B cell (primary cell): ENCODE measurements around the gene TAS1R1. TPM values are rescaled to one million over a fixed set of nuclear protein-coding genes. Genes with fewer than 3 reads are reported as not detected.
A peak's percentile ranks its signal among the peaks of the same experiment; 100 is the strongest.

Source experiments
- ATAC-seq: fragments of 200-7000 bp; cut with Tn5 transposase; one replicate; pipeline ENCODE4 v1.10.0; 2021; ENCODE audit warnings: low read depth, mild to moderate bottlenecking, moderate number of reproducible peaks, moderate library complexity
- CTCF ChIA-PET: fragments of 350-600 bp; sonication (Branson Sonifier 250); formaldehyde crosslinking; loops from one replicate; lab custom pipeline; 2021; ENCODE audit warnings: antibody characterized with exemption, inconsistent platforms; lab: Charles Lee
- POLR2A ChIA-PET: fragments of 350-600 bp; sonication (Branson Sonifier 250); formaldehyde crosslinking; loops from one replicate; lab custom pipeline; 2021; ENCODE audit warnings: antibody characterized with exemption; lab: Charles Lee
- DNase-seq: peaks from one replicate; pipeline ENCODE4 v3.0.0; 2013
- H2AFZ ChIP-seq: 2 replicates; pipeline ENCODE4 v1.6.1; 2012; ENCODE audit warnings: mild to moderate bottlenecking, low read depth, low read length; ENCODE audit not compliant: insufficient read depth, poor library complexity, severe bottlenecking
- H3K27ac ChIP-seq, 2 donors: 1 replicate in 1 of 2; 2 replicates in 1 of 2; pipeline ENCODE4 v1.5.1; 2012 to 2013; ENCODE audit warnings: low read length in 2 of 2, mild to moderate bottlenecking in 2 of 2, moderate library complexity in 1 of 2
- H3K27me3 ChIP-seq, 4 experiments: fragments of 200-600 bp in 1 of 4; sonication (generic) in 1 of 4; replicated peaks in 1 of 4; 1 replicate in 2 of 4; 2 replicates in 2 of 4; pipeline versions ENCODE4 v1.6.1 to v1.7.0; 2013 to 2016; ENCODE audit warnings: low read length in 3 of 4, mild to moderate bottlenecking in 2 of 4, mixed read lengths in 1 of 4, moderate library complexity in 1 of 4; ENCODE audit not compliant: insufficient read depth in 4 of 4, control insufficient read depth in 3 of 4; ENCODE audit errors: control extremely low read depth in 1 of 4
- H3K36me3 ChIP-seq, 2 experiments: replicated peaks in 1 of 2; 1 replicate in 1 of 2; 2 replicates in 1 of 2; pipeline versions ENCODE4 v1.6.1 to v1.7.1; 2013; ENCODE audit warnings: low read length in 1 of 2; ENCODE audit not compliant: insufficient read depth in 2 of 2, control insufficient read depth in 1 of 2; ENCODE audit errors: control extremely low read depth in 1 of 2, extremely low read depth in 1 of 2
- H3K4me1 ChIP-seq, 2 donors: fragments of 200-600 bp in 1 of 2; sonication (generic) in 1 of 2; 1 replicate in 1 of 2; 2 replicates in 1 of 2; pipeline versions ENCODE4 v1.5.1 to v1.6.1; 2013 to 2017; ENCODE audit warnings: low read length in 2 of 2; ENCODE audit not compliant: control insufficient read depth in 2 of 2, insufficient read depth in 2 of 2
- H3K4me2 ChIP-seq: replicated peaks from 2 replicates; pipeline ENCODE3; 2012; ENCODE audit warnings: mild to moderate bottlenecking, low read depth, low read length; ENCODE audit not compliant: poor library complexity, severe bottlenecking
- H3K4me3 ChIP-seq, 5 experiments: fragments of 200-600 bp in 1 of 5; sonication (generic) in 1 of 5; 1 replicate in 3 of 5; 2 replicates in 2 of 5; pipeline versions ENCODE4 v1.5.1 to v1.7.0; 2011 to 2016; ENCODE audit warnings: low read length in 4 of 5, mild to moderate bottlenecking in 4 of 5, low read depth in 2 of 5, control low read depth in 1 of 5, moderate library complexity in 1 of 5; ENCODE audit not compliant: insufficient read depth in 1 of 5; ENCODE audit errors: control extremely low read depth in 1 of 5, extremely low read depth in 1 of 5
- H3K79me2 ChIP-seq: fragments of 200-600 bp; sonication (generic); one replicate; pipeline ENCODE4 v1.6.0; 2016; ENCODE audit warnings: low read length; ENCODE audit not compliant: control insufficient read depth, insufficient read depth
- H3K9ac ChIP-seq: fragments of 200-600 bp; sonication (generic); 2 replicates; pipeline ENCODE4 v1.6.1; 2017; ENCODE audit warnings: mild to moderate bottlenecking, low read length, moderate library complexity
- H3K9me3 ChIP-seq, 3 donors: one replicate each; pipeline versions ENCODE4 v1.6.1 to v1.7.1; 2013; ENCODE audit warnings: low read length in 2 of 3; ENCODE audit not compliant: control insufficient read depth in 2 of 3, insufficient read depth in 1 of 3; ENCODE audit errors: control extremely low read depth in 1 of 3
- H4K20me1 ChIP-seq: 2 replicates; pipeline ENCODE4 v1.6.0; 2012; ENCODE audit warnings: mild to moderate bottlenecking, low read length; ENCODE audit not compliant: insufficient read depth, control insufficient read depth, poor library complexity, severe bottlenecking
- H3K27ac Mint-ChIP-seq: one replicate; pipeline ENCODE4 v1.8.0; 2021; ENCODE audit warnings: mixed read lengths
- H3K27me3 Mint-ChIP-seq: one replicate; pipeline ENCODE4 v1.8.0; 2021; ENCODE audit warnings: mixed read lengths
- H3K4me1 Mint-ChIP-seq: one replicate; pipeline ENCODE4 v1.8.0; 2021; ENCODE audit warnings: mixed read lengths
- H3K4me3 Mint-ChIP-seq: one replicate; pipeline ENCODE4 v1.8.0; 2021; ENCODE audit warnings: mixed read lengths
- H3K9me3 Mint-ChIP-seq: one replicate; pipeline ENCODE4 v1.8.0; 2022; ENCODE audit warnings: mixed read lengths; ENCODE audit not compliant: insufficient read depth
- CTCF ChIP-seq: fragments of 200-600 bp; IDR thresholded peaks from one replicate; pipeline ENCODE4 v1.8.0; 2022; ENCODE audit warnings: antibody characterized with exemption, mild to moderate bottlenecking
- EZH2 ChIP-seq: IDR thresholded peaks from 2 replicates; pipeline ENCODE4 v1.6.1; 2012; ENCODE audit warnings: borderline replicate concordance, low read depth, mild to moderate bottlenecking, moderate library complexity, low read length; ENCODE audit not compliant: insufficient read depth, poor library complexity, severe bottlenecking
- WGBS: methylation state at CpG from one replicate; pipeline ENCODE4 v1.1.5; 2013; ENCODE audit warnings: missing lambda C conversion rate; ENCODE audit not compliant: insufficient coverage; 5-methylcytosine and 5-hydroxymethylcytosine counted together
- intact Hi-C: fragments of 100-400 bp; cut with micrococcal nuclease; formaldehyde crosslinking; loops from one replicate; pipeline ENCODE4 v1.10.0; 2022
- polyA plus RNA-seq: library from polyadenylated mRNA; depleted of rRNA; stranded (reverse); fragments of >200 nt; gene quantifications from 2 replicates; pipeline ENCODE4 v1.2.3, GENCODE V29; 2012
- total RNA-seq, 2 donors: library from RNA; stranded (reverse); fragments of 120-200 nt in 1 of 2; gene quantifications; 1 replicate in 1 of 2; 2 replicates in 1 of 2; pipeline versions ENCODE4 v1.2.3 to v1.2.4, GENCODE V29; 2013 to 2022

Gene TAS1R1
- total and polyA plus RNA-seq, 2 donors (not counting 1 experiment from before 2014, with no cell fraction given) = 0.09 TPM; not detected in 1

- H3K36me3 ChIP-seq = no peaks in the 10 kb centered on the region
- under 1% methylated on average over 67 of the region's 67 CpGs for WGBS
- TF ChIP-seq CTCF (no peak), EZH2 (no peak)
- H4K20me1 ChIP-seq = peaks cover 4% of the 10 kb centered on the region
- peak overlapping the region; percentile 97 for H2AFZ ChIP-seq
- POLR2A ChIA-PET = interaction anchor here (0.7 to 2.0 kb wide), 7 partner anchors 9 to 33 kb away, joined by 3 to 19 read pairs (median 4); partner anchors contain the start of genes KLHL21 and ZBTB48
- Mint-ChIP-seq H3K27me3 (no peaks in the 10 kb centered on the region), H3K9me3 (no peaks in the 10 kb centered on the region), H3K27ac (peak overlapping the region; percentile 84), H3K4me3 (peak overlapping the region; percentile 89), H3K4me1 (peaks cover 17% of the 10 kb centered on the region)
- peak overlapping the region; percentile 7 to 77 for H3K27ac ChIP-seq
- peak overlapping the region; percentile 64 to 94 (median 77) for H3K4me3 ChIP-seq
- H3K9me3 ChIP-seq = no peaks in the 10 kb centered on the region
- intact Hi-C loops = loop anchor here (1.0 to 2.0 kb wide), 4 partner anchors 10 to 34 kb away; partner anchors contain the start of gene ZBTB48
- H3K4me1 ChIP-seq = peaks cover 11 to 14% of the 10 kb centered on the region in 2 donors
- H3K79me2 ChIP-seq = peaks cover 14% of the 10 kb centered on the region
- peak overlapping the region; percentile 99 for H3K4me2 ChIP-seq
- ATAC-seq = peak; percentile 28
- H3K27me3 ChIP-seq = no peaks in the 10 kb centered on the region
- no peak for DNase-seq
- H3K9ac ChIP-seq = peak overlapping the region; percentile 90
- CTCF ChIA-PET = interaction anchor here (1.3 kb wide), 1 partner anchor 15 kb away, joined by 3 read pairs; no protein-coding TSS in a partner anchor
Observed at GRCh38 chr1:6612641-6613360, 57.7 kb downstream of the TAS1R1 start.
